IMR-90 (cell line): ENCODE data around the gene GUCY2C. TPM values are rescaled to one million over a fixed set of nuclear protein-coding genes. Genes with fewer than 3 reads are reported as not detected.

Experiments used
- ATAC-seq: fragments of 200-7000 bp; cut with Tn5 transposase; 2 replicates; pipeline ENCODE4 v1.9.1; 2020; ENCODE audit warnings: low read depth, mild to moderate bottlenecking, moderate library complexity
- BruUV-seq: library from RNA; stranded (reverse); fragments of 400-500 nt; replicated peaks from 2 replicates; lab custom pipeline; 2021; lab: Mats Ljungman, UMichigan
- CTCF ChIA-PET: fragments of 300-600 bp; formaldehyde crosslinking; extraction: SDS; loops from one replicate; lab custom pipeline; 2021; ENCODE audit warnings: antibody characterized with exemption; lab: Yijun Ruan, JAX
- POLR2A ChIA-PET: fragments of 300-600 bp; sonication (Branson Sonifier 250); formaldehyde crosslinking; loops from one replicate; lab custom pipeline; 2022; ENCODE audit warnings: antibody characterized with exemption; ENCODE audit not compliant: unreplicated experiment; lab: Charles Lee
- DNase-seq: peaks from one replicate; pipeline ENCODE4 v3.0.0; 2013
- H2AFZ ChIP-seq: replicated peaks from 2 replicates; pipeline ENCODE3; 2013; ENCODE audit warnings: low read length, mild to moderate bottlenecking; ENCODE audit not compliant: poor library complexity
- H2AK5ac ChIP-seq: 2 replicates; pipeline ENCODE4 v1.6.1; 2013; ENCODE audit warnings: low read depth, low read length, inconsistent platforms
- H2AK9ac ChIP-seq: replicated peaks from 2 replicates; pipeline ENCODE3; 2013; ENCODE audit warnings: mild to moderate bottlenecking, low read depth, low read length, moderate library complexity; ENCODE audit not compliant: poor library complexity
- H2BK120ac ChIP-seq: 2 replicates; pipeline ENCODE4 v1.6.1; 2013; ENCODE audit warnings: low read depth, low read length, inconsistent platforms
- H2BK15ac ChIP-seq: 3 replicates; pipeline ENCODE4 v1.6.1; 2013; ENCODE audit warnings: low read depth, low read length, inconsistent platforms
- H2BK20ac ChIP-seq: 2 replicates; pipeline ENCODE4 v1.6.1; 2013; ENCODE audit warnings: low read depth, mild to moderate bottlenecking, inconsistent platforms, low read length, moderate library complexity
- H2BK5ac ChIP-seq: 2 replicates; pipeline ENCODE4 v1.6.1; 2013; ENCODE audit warnings: mild to moderate bottlenecking, low read depth, low read length, inconsistent platforms; ENCODE audit not compliant: poor library complexity, severe bottlenecking
- H3K14ac ChIP-seq: replicated peaks from 2 replicates; pipeline ENCODE4 v1.6.1; 2013; ENCODE audit warnings: low read depth, low read length, inconsistent platforms
- H3K18ac ChIP-seq: 2 replicates; pipeline ENCODE4 v1.6.1; 2013; ENCODE audit warnings: low read depth, low read length, control low read depth
- H3K23ac ChIP-seq: 2 replicates; pipeline ENCODE4 v1.6.1; 2013; ENCODE audit warnings: low read depth, low read length, inconsistent platforms
- H3K27ac ChIP-seq: 2 replicates; pipeline ENCODE4 v1.5.1; 2013; ENCODE audit warnings: mild to moderate bottlenecking, control low read depth, low read length; ENCODE audit not compliant: insufficient read depth
- H3K27me3 ChIP-seq: 2 replicates; pipeline ENCODE4 v1.6.1; 2013; ENCODE audit warnings: low read length; ENCODE audit not compliant: control insufficient read depth, insufficient read depth
- H3K36me3 ChIP-seq: 2 replicates; pipeline ENCODE4 v1.6.1; 2013; ENCODE audit warnings: low read length, mixed read lengths; ENCODE audit not compliant: control insufficient read depth, insufficient read depth
- H3K4ac ChIP-seq: 2 replicates; pipeline ENCODE4 v1.6.1; 2013; ENCODE audit warnings: low read depth, low read length, inconsistent platforms
- H3K4me1 ChIP-seq: 2 replicates; pipeline ENCODE4 v1.6.1; 2013; ENCODE audit warnings: low read length, mixed read lengths; ENCODE audit not compliant: control insufficient read depth, insufficient read depth
- H3K4me2 ChIP-seq: 2 replicates; pipeline ENCODE4 v1.6.1; 2013; ENCODE audit warnings: low read depth, mild to moderate bottlenecking, control low read depth, low read length, moderate library complexity
- H3K4me3 ChIP-seq: 2 replicates; pipeline ENCODE4 v1.5.1; 2013; ENCODE audit warnings: low read depth, mild to moderate bottlenecking, control low read depth, low read length, moderate library complexity; ENCODE audit not compliant: insufficient read depth
- H3K56ac ChIP-seq: 2 replicates; pipeline ENCODE4 v1.6.1; 2013; ENCODE audit warnings: low read length, inconsistent platforms; ENCODE audit not compliant: insufficient read depth; ENCODE audit errors: extremely low read depth
- H3K79me1 ChIP-seq, 2 experiments: 2 replicates each; pipeline ENCODE4 v1.6.1; 2013; ENCODE audit warnings: low read length in 2 of 2, inconsistent platforms in 1 of 2, low read depth in 1 of 2
- H3K9ac ChIP-seq: 2 replicates; pipeline ENCODE4 v1.6.1; 2013; ENCODE audit warnings: low read depth, low read length, control low read depth
- H3K9me1 ChIP-seq: 2 replicates; pipeline ENCODE4 v1.6.1; 2013; ENCODE audit warnings: low read length, inconsistent platforms; ENCODE audit not compliant: insufficient read depth
- H3K9me3 ChIP-seq: 2 replicates; pipeline ENCODE4 v1.6.1; 2013; ENCODE audit warnings: low read length; ENCODE audit not compliant: control insufficient read depth, insufficient read depth
- H4K20me1 ChIP-seq: 2 replicates; pipeline ENCODE4 v1.6.1; 2013; ENCODE audit warnings: low read length, inconsistent platforms; ENCODE audit not compliant: insufficient read depth
- H4K5ac ChIP-seq: 2 replicates; pipeline ENCODE4 v1.6.1; 2013; ENCODE audit warnings: mild to moderate bottlenecking, low read depth, low read length, control low read depth
- H4K8ac ChIP-seq, 2 experiments: 2 replicates each; pipeline ENCODE4 v1.6.1; 2013; ENCODE audit warnings: low read depth in 2 of 2, low read length in 2 of 2, control low read depth in 1 of 2, inconsistent platforms in 1 of 2
- H4K91ac ChIP-seq: 2 replicates; pipeline ENCODE4 v1.6.1; 2013; ENCODE audit warnings: low read depth, low read length, inconsistent platforms; ENCODE audit not compliant: insufficient read depth
- BHLHE40 ChIP-seq: fragments of 150-350 bp; IDR thresholded peaks from 2 replicates; pipeline ENCODE4 v1.6.1; 2016; ENCODE audit warnings: mild to moderate bottlenecking, low read depth, low read length
- CEBPB ChIP-seq: IDR thresholded peaks from 2 replicates; pipeline ENCODE4 v1.6.1; 2012; ENCODE audit warnings: low read depth, low read length, improper control_type of control experiment
- CHD1 ChIP-seq: IDR thresholded peaks from 2 replicates; pipeline ENCODE4 v1.6.1; 2012; ENCODE audit warnings: low read depth, low read length, improper control_type of control experiment
- FOS ChIP-seq: fragments of 150-350 bp; IDR thresholded peaks from 2 replicates; pipeline ENCODE4 v1.6.1; 2016; ENCODE audit warnings: low read depth, low read length
- MAFK ChIP-seq: IDR thresholded peaks from 2 replicates; pipeline ENCODE4 v1.6.1; 2012; ENCODE audit warnings: low read depth, low read length, improper control_type of control experiment
- MXI1 ChIP-seq: IDR thresholded peaks from 2 replicates; pipeline ENCODE4 v1.6.1; 2012; ENCODE audit warnings: low read depth, mild to moderate bottlenecking, low read length, moderate library complexity, borderline replicate concordance
- NFE2L2 ChIP-seq: fragments of 150-350 bp; IDR thresholded peaks from 2 replicates; pipeline ENCODE4 v1.6.1; 2016; ENCODE audit warnings: low read depth, mild to moderate bottlenecking, low read length
- POLR2A ChIP-seq: IDR thresholded peaks from 2 replicates; pipeline ENCODE4 v1.6.1; 2012; ENCODE audit warnings: mild to moderate bottlenecking, low read depth, low read length
- RAD21 ChIP-seq: IDR thresholded peaks from 2 replicates; pipeline ENCODE4 v1.6.1; 2012; ENCODE audit warnings: low read length, improper control_type of control experiment
- USF2 ChIP-seq: fragments of 150-350 bp; IDR thresholded peaks from 2 replicates; pipeline ENCODE4 v1.6.1; 2017; ENCODE audit warnings: mild to moderate bottlenecking, antibody characterized with exemption, low read length, low read depth
- WGBS, 2 experiments: methylation state at CpG; one replicate each; pipeline versions ENCODE4 v1.1.5 to v1.1.7; 2013; ENCODE audit warnings: missing lambda C conversion rate in 2 of 2; ENCODE audit not compliant: insufficient read length in 1 of 2; ENCODE audit errors: extremely low coverage in 2 of 2; 5-methylcytosine and 5-hydroxymethylcytosine counted together
- dilution Hi-C: fragments of 300-500 bp; cut with HindIII; formaldehyde crosslinking; loops from one replicate; pipeline ENCODE4 v1.14.3; 2018; ENCODE audit warnings: low sequenced_read_pairs; ENCODE audit not compliant: unreplicated experiment
- in situ Hi-C: fragments of 300-500 bp; cut with MboI; formaldehyde crosslinking; loops from 3 replicates; pipeline ENCODE4 v1.14.3; 2019; ENCODE audit warnings: low sequenced_read_pairs, inconsistent platforms, mixed read lengths
- intact Hi-C: fragments of 100-400 bp; cut with micrococcal nuclease; formaldehyde crosslinking; loops from 2 replicates; pipeline ENCODE4 v1.10.0; 2022
- polyA plus RNA-seq, 3 experiments: library from polyadenylated mRNA; depleted of rRNA; stranded (reverse); fragments of >200 nt; gene quantifications; 2 replicates each; pipeline ENCODE4 v1.2.3, GENCODE V29; 2012; ENCODE audit warnings: low replicate concordance in 1 of 3
- total RNA-seq: library from RNA; depleted of rRNA; stranded (reverse); fragments of >200 nt; gene quantifications from 2 replicates; pipeline ENCODE4 v1.2.3, GENCODE V29; 2012
- TF ChIP-seq, protein P1 (sequence below): fragments of 150-350 bp; IDR thresholded peaks from 2 replicates; pipeline ENCODE4 v1.6.1; 2016; ENCODE audit warnings: low read depth, mild to moderate bottlenecking, low read length, moderate library complexity, borderline replicate concordance

The GUCY2C gene
- total and polyA plus RNA-seq, 2 of the 4 experiments (the other 2 are of a cell fraction): not detected

DNA sequence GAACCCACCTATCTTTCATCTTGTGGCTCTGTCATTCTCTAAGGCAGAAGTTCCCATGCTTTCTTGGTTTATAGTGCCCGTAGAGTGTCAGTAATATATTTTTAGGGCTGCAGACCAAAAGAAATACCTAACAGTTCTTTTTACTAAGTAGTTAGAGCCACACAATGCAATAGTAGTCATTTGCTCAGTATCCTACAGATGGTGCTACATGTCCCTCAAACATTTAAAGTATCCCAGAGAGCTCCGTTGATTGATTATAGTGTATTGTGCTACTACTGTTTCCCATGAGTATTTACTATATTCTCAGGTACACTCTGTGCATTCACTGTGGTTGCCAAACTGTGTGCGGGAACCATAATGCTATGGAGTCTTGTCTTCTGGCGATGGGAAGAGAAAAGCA lies 124.0 kb downstream of the GUCY2C start:
- ATAC-seq (no peak), DNase-seq (no peak)
- no peaks in the 10 kb centered on the region for H4K20me1 ChIP-seq
- H3K4me2 ChIP-seq: no peak overlapping the region
- ChIA-PET POLR2A (no interaction called here), CTCF (no interaction called here)
- H3K27ac ChIP-seq: no peak overlapping the region
- no peak overlapping the region for H3K18ac ChIP-seq
- H4K91ac ChIP-seq: no peak overlapping the region
- no peak overlapping the region for H2AFZ ChIP-seq
- no peak overlapping the region for H4K8ac ChIP-seq
- no TSS peak for BruUV-seq
- no peaks in the 10 kb centered on the region; the same call in 1 of the 2 replicates for H3K27me3 ChIP-seq
- no peaks in the 10 kb centered on the region for H3K4me1 ChIP-seq
- no peak overlapping the region for H3K14ac ChIP-seq
- H2AK5ac ChIP-seq: no peak overlapping the region
- H3K79me1 ChIP-seq: no peaks in the 10 kb centered on the region
- in situ Hi-C loops (no loop called here), intact Hi-C loops (no loop called here), dilution Hi-C loops (no loop called here)
- H3K4ac ChIP-seq: no peak overlapping the region
- H3K36me3 ChIP-seq: no peaks in the 10 kb centered on the region
- no peak overlapping the region for H3K9ac ChIP-seq
- no peak overlapping the region for H2AK9ac ChIP-seq
- no peak overlapping the region for H3K4me3 ChIP-seq
- no peak overlapping the region for H2BK120ac ChIP-seq
- no peak overlapping the region for H2BK5ac ChIP-seq
- H3K9me1 ChIP-seq: no peaks in the 10 kb centered on the region
- no peak overlapping the region for H4K5ac ChIP-seq
- H3K9me3 ChIP-seq: no peaks in the 10 kb centered on the region
- no peak overlapping the region for H2BK15ac ChIP-seq
- TF ChIP-seq, protein P1, sequence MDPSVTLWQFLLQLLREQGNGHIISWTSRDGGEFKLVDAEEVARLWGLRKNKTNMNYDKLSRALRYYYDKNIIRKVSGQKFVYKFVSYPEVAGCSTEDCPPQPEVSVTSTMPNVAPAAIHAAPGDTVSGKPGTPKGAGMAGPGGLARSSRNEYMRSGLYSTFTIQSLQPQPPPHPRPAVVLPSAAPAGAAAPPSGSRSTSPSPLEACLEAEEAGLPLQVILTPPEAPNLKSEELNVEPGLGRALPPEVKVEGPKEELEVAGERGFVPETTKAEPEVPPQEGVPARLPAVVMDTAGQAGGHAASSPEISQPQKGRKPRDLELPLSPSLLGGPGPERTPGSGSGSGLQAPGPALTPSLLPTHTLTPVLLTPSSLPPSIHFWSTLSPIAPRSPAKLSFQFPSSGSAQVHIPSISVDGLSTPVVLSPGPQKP: no peak
- no peak for TF ChIP-seq RAD21
- no peak for TF ChIP-seq NFE2L2
- TF ChIP-seq MXI1: no peak
- no peak for TF ChIP-seq FOS
- no peak for TF ChIP-seq CEBPB
- TF ChIP-seq CHD1: no peak
- TF ChIP-seq BHLHE40: no peak
- no peak for TF ChIP-seq MAFK
- no peak for TF ChIP-seq POLR2A
- TF ChIP-seq USF2: no peak
- H3K56ac ChIP-seq: no peak overlapping the region
- no CpG with 5 or more reads among the region's 4 CpGs for WGBS, 2 experiments
- H2BK20ac ChIP-seq: no peak overlapping the region
- no peak overlapping the region for H3K23ac ChIP-seq
